CD4-positive, alpha-beta T cell treated with Interleukin-15 for 4 hours (primary cell): ENCODE data around the gene MAN2B1.
"Not testable (repeated sequence)": the region's sequence is repeated elsewhere in the genome, so short reads cannot be mapped to it uniquely, and the experiment has no call there.

Experiments
- DNase-seq: peaks from one replicate; pipeline ENCODE4 v3.0.0-alpha.2; 2020; ENCODE audit warnings: low spot score

Gene MAN2B1

GRCh38 chr19:12657966-12658365 is 8.6 kb downstream of the MAN2B1 start:
- no peak for DNase-seq

- DNase-seq = no peak
Measured at GRCh38 chr19:12656899-12657571, 9.5 kb downstream of the MAN2B1 start.

DNA sequence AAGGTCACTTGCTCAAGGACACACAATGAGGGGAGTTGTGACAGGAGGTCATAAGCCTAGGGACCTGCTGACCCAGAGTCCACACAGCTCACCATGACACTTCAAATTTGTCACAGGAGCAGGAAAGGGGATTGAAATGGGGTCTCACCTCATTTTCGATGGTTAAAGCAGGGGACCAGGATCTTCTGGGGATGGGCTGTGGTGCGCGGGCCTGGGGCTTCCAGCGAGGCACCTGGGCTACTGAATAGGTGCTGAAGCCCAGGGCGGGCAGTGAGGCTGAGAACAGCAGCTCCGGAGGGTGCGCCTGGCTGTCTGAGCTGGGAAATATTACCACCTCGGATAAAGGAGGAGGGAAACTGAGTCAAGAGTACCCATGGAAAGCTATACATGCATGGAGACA is 11.0 kb downstream of the MAN2B1 start:
- DNase-seq = no peak

DNA sequence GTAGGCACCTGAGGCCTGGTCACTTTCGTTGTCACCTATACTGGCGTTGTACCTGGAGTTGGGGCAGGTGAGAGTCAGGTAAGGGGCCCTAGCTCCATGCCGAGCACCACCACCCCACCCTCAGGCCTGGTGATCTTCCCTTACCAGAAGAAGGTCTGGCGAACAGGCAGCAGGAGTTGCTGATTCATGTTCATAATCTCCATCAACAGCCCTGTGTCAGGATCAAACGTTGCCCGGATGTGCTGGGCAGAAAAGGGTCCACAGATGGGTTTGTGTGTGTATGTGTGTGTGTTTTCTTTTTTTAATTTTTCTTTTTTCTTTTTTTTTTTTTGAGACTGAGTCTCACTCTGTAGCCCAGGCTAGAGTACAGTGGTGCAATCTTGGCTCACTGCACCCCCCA is 14.3 kb downstream of the MAN2B1 start:
- DNase-seq = no peak

DNA sequence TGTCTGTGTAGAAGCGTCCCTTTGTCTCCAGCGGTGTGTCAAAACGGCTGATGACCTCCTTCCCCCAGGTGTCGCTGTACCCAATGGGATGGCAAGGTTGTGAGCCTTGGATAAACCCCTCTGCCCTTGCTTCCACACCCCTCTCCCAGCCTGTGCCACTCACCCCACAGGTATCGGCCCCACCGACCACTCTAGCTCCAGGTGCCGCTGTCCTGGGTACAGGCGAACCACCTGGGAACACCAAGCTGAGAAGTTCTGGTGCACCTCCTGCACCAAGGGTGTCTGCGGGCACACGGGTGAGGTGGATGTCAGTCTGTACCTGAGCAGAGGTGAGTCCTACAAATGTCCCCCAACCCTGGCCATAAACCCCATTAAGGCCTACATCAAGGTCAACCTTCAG is 16.6 kb downstream of the MAN2B1 start:
- DNase-seq = no peak

DNA sequence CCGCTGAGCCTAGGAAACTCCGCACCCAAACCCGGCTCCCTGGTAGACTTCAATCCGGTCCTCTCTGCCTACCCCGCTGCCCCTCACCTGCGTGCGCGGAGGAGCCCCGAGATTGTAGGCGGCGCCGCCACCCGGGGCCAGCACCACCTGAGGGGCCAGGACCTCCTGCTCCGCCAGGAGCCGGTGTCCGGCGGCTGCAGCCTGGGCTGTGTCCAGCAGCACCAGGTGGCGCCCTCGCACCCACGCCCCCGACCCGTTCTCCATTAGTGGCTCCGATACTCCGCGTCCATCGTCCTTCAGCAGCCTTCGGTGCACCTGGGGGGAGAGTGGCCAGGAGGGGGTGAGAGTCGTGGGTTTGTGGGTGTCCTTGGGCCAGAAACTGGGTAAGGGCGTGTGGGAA is 18.5 kb downstream of the MAN2B1 start:
- DNase-seq = no peak

GRCh38 chr19:12647490-12648071 is 19.0 kb downstream of the MAN2B1 start:
- DNase-seq = no peak

DNA sequence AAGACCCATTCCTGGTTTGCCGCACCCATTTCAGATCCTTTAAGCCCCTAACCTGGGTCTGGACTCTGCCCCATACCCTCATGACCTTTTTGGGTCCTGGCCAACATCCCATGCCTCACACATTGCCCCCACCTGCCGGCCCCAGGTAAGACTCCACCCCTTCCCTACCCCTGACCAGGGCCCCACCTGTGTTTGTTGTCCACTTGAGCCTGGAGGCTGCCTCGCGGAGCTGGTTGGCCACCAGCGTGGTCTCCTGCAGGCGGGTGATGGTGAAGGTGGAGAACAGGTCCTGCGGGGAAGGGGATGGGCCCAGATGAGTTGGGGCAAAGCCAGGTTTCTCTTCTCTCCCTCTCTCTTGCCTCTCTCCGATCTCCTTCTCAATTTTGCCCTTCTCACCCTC is 19.5 kb downstream of the MAN2B1 start:
- no peak for DNase-seq

DNA sequence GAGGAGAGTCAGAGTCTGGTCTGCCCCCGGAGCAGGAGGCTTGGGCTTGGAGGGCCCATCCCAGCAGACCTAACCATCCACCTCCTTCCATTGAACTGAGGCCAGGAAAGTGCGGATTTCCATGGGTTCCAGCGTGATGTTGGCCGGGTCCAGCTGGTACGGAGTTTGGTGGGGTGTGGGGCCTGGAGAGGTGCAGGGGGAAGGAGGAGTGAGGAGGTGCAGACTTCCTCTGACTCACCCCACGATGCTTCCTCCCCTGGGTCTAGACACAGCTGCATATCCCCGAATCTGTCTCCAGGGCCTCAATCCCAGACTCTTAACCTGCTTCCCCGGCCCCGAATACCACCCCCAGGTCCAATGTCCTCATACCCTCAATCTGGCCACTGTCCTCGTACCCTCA is 20.0 kb downstream of the MAN2B1 start:
- DNase-seq = no peak

GRCh38 chr19:12643716-12644115 is 22.8 kb downstream of the MAN2B1 start:
- DNase-seq = not testable (repeated sequence)

GRCh38 chr19:12642506-12642905 is 24.0 kb downstream of the MAN2B1 start:
- DNase-seq = no peak

DNA sequence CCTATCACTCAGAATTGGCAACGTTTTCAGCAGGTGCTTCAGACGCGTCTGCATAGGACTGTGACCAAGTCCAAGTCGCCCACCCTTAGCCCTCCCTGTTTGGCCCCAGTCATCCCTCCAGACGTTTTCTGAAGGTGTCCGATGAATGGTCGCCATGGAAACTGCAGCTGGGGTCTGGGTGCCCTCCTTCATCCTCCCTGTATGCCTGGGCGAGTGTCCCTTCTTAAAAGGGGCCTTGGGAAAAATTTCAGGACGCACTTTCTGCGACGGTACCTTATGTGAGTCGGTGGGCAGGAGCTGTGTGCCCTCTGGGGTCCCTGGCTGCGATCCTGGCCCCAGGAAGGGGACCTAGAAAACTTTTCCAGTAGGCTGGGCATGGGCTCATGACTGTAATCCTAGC is 25.1 kb downstream of the MAN2B1 start:
- DNase-seq = no peak

GRCh38 chr19:12639901-12640613 is 26.5 kb downstream of the MAN2B1 start:
- DNase-seq = peak; percentile 89

- no peak for DNase-seq
Measured at GRCh38 chr19:12638611-12639182, 27.8 kb downstream of the MAN2B1 start.

- no peak for DNase-seq
Measured at GRCh38 chr19:12636631-12637030, 29.9 kb downstream of the MAN2B1 start.

DNA sequence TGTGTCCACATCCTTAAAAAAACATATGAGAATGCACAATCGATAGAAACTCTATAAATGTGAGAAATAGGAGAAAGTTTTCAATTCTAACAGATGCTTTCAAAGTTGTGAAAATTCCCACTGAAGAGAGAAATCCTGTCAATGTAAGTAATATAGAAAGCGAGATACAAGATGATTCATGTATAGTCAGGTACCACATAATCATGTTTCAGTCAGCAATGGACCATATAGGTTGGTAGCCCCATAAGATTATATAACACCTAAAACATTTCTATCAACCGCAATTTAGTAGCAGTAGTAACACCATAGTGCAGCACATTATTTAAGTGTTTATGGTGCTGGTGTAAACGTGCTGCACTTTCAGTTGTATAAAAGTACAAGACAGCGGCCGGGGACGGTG is 37.3 kb downstream of the MAN2B1 start:
- DNase-seq = no peak

GRCh38 chr19:12628040-12629022 is 38.2 kb downstream of the MAN2B1 start:
- DNase-seq = no peak

GRCh38 chr19:12626958-12627357 is 39.6 kb downstream of the MAN2B1 start:
- no peak for DNase-seq

DNA sequence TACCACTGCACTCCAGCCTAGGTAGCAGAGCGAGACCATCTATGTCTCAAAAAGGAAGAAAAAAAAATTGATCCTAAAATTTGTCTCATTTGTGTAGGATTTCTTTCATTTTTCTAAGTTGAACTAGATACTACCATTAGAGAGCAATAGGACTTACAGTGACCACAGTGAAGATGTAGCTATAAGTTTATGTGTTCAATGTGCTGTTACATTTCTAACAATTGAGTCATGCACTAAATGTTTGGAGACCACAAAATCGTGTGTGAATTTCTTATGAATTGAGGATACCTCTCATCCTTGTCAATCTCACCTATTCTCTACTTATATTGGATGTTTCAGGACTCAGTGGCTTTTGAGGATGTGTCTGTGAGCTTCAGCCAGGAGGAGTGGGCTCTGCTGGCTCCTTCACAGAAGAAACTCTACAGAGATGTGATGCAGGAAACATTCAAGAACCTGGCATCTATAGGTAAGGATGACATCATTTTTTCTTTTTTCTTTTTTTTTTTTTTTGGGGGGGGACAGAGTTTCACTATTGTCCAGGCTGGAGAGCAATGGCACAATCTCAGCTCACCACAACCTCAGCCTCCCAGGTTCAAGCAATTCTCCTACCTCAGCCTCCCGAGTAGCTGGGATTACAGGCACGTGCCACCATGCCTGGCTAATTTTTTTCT is 43.0 kb downstream of the MAN2B1 start:
- no peak for DNase-seq

DNA sequence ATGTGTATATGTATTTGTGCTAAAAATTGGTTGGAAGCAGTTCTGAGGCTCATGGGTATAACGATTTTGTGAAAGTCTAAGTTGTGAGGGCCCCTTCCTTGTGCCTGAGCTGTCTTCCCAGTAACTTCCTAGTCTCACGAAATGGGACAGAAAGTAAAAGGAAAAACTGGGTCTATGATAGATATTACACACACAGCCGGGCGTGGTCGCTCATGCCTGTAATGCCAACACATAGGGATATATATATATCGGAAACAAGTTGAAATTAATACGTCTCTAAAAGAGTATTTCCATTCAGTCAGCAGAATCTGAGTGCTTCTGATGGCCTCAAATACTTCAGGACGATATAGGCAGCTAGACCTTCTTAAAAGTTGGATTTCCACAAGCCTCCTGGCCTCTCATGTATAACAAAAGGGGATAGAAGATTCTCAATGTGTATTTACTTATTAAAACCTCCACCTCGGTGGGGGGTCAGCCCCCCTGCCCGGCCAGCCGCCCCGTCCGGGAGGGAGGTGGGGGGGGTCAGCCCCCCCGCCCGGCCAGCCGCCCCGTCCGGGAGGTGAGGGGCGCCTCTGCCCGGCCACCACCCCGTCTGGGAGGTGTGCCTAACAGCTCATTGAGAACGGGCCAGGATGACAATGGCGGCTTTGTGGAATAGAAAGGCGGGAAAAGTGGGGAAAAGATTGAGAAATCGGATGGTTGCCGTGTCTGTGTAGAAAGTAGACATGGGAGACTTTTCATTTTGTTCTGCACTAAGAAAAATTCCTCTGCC is 45.1 kb downstream of the MAN2B1 start:
- not testable (repeated sequence) for DNase-seq

DNA sequence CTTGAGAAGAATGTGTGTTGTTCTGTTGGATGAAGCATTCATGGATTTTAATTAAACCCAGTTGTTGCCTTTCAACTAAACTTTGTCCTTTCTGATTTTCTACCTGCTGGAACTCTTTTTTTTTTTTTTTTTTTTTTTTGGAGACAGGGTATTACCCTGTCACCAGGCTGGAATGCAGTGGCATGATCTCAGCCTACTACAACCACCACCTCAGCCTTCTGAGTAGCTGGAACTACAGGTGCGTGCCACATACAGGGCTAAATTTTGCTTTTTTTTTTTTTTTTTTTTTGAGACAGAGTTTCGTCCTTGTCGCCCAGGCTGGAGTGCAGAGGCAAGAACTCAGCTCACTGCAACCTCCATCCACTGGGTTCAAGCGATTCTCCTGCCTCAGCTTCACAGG is 48.9 kb downstream of the MAN2B1 start:
- no peak for DNase-seq
